Common myeloid progenitor, CD34-positive (primary cell): Measurements from ENCODE around the gene MYRFL.

ENCODE experiments used
- CTCF ChIA-PET: fragments of 350-600 bp; sonication (Branson Sonifier 250); formaldehyde crosslinking; loops from one replicate; lab custom pipeline; 2021; ENCODE audit warnings: antibody characterized with exemption; lab: Charles Lee
- POLR2A ChIA-PET: fragments of 350-600 bp; sonication (Branson Sonifier 250); formaldehyde crosslinking; loops from one replicate; lab custom pipeline; 2021; ENCODE audit warnings: antibody characterized with exemption; lab: Charles Lee
- DNase-seq, 3 donors: peaks; one replicate each; pipeline versions ENCODE4 v3.0.0 to v3.0.0-alpha.2; 2013
- H3K27ac ChIP-seq, 2 experiments: 1 replicate in 1 of 2; 2 replicates in 1 of 2; pipeline ENCODE4 v1.7.0; 2013; ENCODE audit warnings: inconsistent platforms in 2 of 2, low read length in 2 of 2, mild to moderate bottlenecking in 2 of 2, low read depth in 1 of 2, moderate library complexity in 1 of 2; ENCODE audit not compliant: severe bottlenecking in 2 of 2, insufficient read depth in 1 of 2, poor library complexity in 1 of 2
- H3K27me3 ChIP-seq, 5 experiments: replicated peaks in 2 of 5; 1 replicate in 3 of 5; 2 replicates in 2 of 5; pipeline versions ENCODE4 v1.6.1 to v1.7.0; 2013; ENCODE audit warnings: low read length in 4 of 5, mild to moderate bottlenecking in 2 of 5, moderate library complexity in 2 of 5, inconsistent platforms in 1 of 5; ENCODE audit not compliant: insufficient read depth in 5 of 5, control insufficient read depth in 4 of 5
- H3K36me3 ChIP-seq, 4 experiments: 1 replicate in 2 of 4; 2 replicates in 2 of 4; pipeline versions ENCODE4 v1.6.1 to v1.7.0; 2013; ENCODE audit warnings: low read length in 3 of 4, control low read depth in 1 of 4, mild to moderate bottlenecking in 1 of 4; ENCODE audit not compliant: control insufficient read depth in 4 of 4, insufficient read depth in 4 of 4
- H3K4me1 ChIP-seq, 4 experiments: 1 replicate in 3 of 4; 2 replicates in 1 of 4; pipeline versions ENCODE4 v1.6.1 to v1.7.1; 2013; ENCODE audit warnings: low read length in 3 of 4, mild to moderate bottlenecking in 3 of 4, control low read depth in 1 of 4, inconsistent platforms in 1 of 4, moderate library complexity in 1 of 4; ENCODE audit not compliant: control insufficient read depth in 4 of 4, insufficient read depth in 4 of 4; ENCODE audit errors: control extremely low read depth in 1 of 4
- H3K4me3 ChIP-seq, 7 experiments: 1 replicate in 4 of 7; 2 replicates in 3 of 7; pipeline versions ENCODE4 v1.5.1 to v1.7.0; 2013; ENCODE audit warnings: mild to moderate bottlenecking in 7 of 7, low read length in 6 of 7, moderate library complexity in 6 of 7, inconsistent platforms in 2 of 7, low read depth in 2 of 7, control low read depth in 1 of 7; ENCODE audit not compliant: insufficient read depth in 4 of 7, control insufficient read depth in 1 of 7; ENCODE audit errors: extremely low read depth in 1 of 7
- H3K9me3 ChIP-seq, 5 experiments: 1 replicate in 4 of 5; 2 replicates in 1 of 5; pipeline versions ENCODE4 v1.6.1 to v1.7.1; 2013; ENCODE audit warnings: low read length in 4 of 5, mild to moderate bottlenecking in 2 of 5, inconsistent platforms in 1 of 5, low read depth in 1 of 5, moderate library complexity in 1 of 5; ENCODE audit not compliant: control insufficient read depth in 4 of 5, insufficient read depth in 2 of 5; ENCODE audit errors: control extremely low read depth in 1 of 5
- WGBS: methylation state at CpG from one replicate; pipeline ENCODE4 v1.1.5; 2013; ENCODE audit not compliant: insufficient coverage; 5-methylcytosine and 5-hydroxymethylcytosine counted together

The MYRFL gene

DNA sequence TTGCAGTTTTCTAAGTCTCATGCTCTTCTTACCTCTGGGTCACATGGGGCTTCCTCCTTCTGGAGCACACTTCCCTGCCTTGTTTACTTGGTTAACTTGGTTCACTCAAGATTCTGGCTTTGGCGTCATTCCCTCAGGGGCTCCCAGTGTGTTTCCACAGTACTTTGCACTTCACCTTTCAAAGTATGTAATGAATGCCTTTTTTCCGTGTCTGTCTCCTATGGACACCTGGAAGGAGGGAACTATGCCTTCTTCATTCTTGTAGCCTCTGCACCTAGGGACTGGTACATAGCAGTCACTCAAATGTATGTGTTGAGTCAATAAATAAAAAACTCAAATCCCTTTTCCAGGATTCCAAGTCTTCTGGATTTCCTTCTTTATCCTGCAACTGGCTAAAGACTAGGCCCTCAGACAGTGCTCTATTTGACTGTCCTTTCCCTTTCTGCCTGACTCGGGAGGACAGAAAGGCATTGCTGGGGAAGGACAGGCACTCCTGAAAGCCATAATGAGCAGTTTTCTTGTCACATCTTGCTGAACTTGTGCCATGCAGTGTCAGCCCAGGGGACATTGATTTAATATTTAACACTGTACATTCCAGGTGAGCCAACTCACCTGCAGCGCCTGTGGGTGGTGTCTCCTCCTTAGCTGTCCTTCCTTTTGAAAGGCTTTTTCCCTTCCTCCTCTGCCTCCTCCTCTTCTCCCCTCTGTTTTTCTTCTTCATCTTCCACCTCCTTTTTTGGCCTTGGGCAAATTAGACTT is 12.8 kb downstream of the MYRFL start:
- POLR2A ChIA-PET, result no interaction called here
- CTCF ChIA-PET, result no interaction called here
- no peaks in the 10 kb centered on the region for H3K9me3 ChIP-seq
- H3K27me3 ChIP-seq, result peaks cover 0 to 3% (median 0%) of the 10 kb centered on the region in 5 experiments
- no peak overlapping the region for H3K4me3 ChIP-seq
- no peaks in the 10 kb centered on the region for H3K36me3 ChIP-seq
- DNase-seq, result no peak
- no peaks in the 10 kb centered on the region for H3K4me1 ChIP-seq
- WGBS, result 97% methylated on average over 3 of the region's 4 CpGs
- H3K27ac ChIP-seq, result no peak overlapping the region

DNA sequence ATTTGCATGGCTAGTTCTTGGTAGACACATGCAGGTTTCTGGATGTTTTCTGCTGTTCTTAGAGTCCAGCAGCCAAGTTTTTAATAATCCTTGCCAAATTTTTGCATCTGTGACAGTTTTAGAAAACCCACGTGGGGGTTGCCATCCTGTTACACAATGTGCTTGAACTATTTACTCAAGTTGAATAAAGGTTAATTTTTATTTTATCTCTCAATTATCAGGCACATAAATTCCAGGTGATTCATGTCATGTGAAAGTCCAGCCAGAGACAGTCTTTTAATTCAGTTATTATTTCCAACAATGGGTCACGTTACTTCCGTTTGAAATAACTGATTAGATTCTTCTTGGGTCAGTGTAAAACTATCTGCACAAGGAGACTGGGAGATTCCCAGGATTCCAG is 15.7 kb downstream of the MYRFL start:
- no peaks in the 10 kb centered on the region for H3K4me1 ChIP-seq
- ChIA-PET POLR2A (no interaction called here), CTCF (no interaction called here)
- no peaks in the 10 kb centered on the region for H3K36me3 ChIP-seq
- H3K27ac ChIP-seq, result no peak overlapping the region
- H3K9me3 ChIP-seq, result no peaks in the 10 kb centered on the region
- WGBS, result no CpG with 5 or more reads among the region's 3 CpGs
- H3K4me3 ChIP-seq, result no peak overlapping the region
- no peak for DNase-seq
- H3K27me3 ChIP-seq, result peaks cover 0 to 3% (median 0%) of the 10 kb centered on the region in 5 experiments

DNA sequence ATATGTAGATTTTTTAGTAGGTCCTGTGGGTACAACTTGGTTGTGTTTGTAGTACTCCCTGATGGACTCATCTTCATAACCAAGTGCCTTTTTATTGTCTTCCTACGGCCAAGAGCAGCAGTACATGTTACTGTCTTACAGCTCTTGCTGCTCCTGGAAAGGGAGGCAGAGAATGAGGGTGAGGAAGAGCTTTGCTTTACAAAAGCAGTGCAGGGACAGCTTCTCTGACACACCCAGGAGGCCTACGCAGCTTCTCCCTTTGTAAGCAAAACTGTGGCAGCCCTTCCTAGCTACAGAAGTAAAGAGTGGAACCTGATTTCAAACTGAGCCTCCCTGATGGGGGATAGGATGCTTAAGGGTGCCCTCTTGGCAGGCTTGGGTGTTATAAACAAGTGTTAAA is 18.6 kb downstream of the MYRFL start:
- Histone ChIP-seq H3K4me1 (no peaks in the 10 kb centered on the region), H3K36me3 (no peaks in the 10 kb centered on the region), H3K27ac (no peak overlapping the region), H3K27me3 (peaks cover 0 to 3% (median 0%) of the 10 kb centered on the region in 5 experiments), H3K9me3 (no peaks in the 10 kb centered on the region), H3K4me3 (no peak overlapping the region)
- ChIA-PET CTCF (no interaction called here), POLR2A (no interaction called here)
- no CpG with 5 or more reads among the region's 2 CpGs for WGBS
- no peak for DNase-seq

DNA sequence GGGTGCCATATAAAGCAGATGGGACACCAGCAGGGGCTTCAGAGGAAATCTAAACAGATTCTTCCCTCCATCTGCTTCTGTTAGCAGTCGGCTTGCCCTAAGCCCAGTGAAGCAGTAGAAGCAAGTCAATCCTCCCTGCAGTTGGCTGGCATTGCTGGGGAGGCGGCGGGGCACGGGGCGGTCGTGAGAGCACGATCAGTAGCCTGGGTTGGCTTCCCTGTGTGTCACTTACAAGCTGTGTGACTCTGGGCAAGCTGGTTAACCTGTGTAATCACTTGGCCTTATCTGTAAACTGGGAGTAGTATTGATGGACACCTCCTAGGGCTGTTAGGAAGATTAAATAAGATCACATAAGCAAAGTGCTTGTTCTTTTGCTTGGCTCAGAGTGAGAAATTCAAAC is 19.4 kb downstream of the MYRFL start:
- ChIA-PET POLR2A (no interaction called here), CTCF (no interaction called here)
- H3K4me1 ChIP-seq, result no peaks in the 10 kb centered on the region
- H3K9me3 ChIP-seq, result no peaks in the 10 kb centered on the region
- no peak overlapping the region for H3K4me3 ChIP-seq
- H3K27me3 ChIP-seq, result peaks cover 0 to 3% (median 0%) of the 10 kb centered on the region in 5 experiments
- WGBS, result 95% methylated on average over 6 of the region's 7 CpGs
- H3K27ac ChIP-seq, result no peak overlapping the region
- H3K36me3 ChIP-seq, result no peaks in the 10 kb centered on the region
- DNase-seq, result no peak

DNA sequence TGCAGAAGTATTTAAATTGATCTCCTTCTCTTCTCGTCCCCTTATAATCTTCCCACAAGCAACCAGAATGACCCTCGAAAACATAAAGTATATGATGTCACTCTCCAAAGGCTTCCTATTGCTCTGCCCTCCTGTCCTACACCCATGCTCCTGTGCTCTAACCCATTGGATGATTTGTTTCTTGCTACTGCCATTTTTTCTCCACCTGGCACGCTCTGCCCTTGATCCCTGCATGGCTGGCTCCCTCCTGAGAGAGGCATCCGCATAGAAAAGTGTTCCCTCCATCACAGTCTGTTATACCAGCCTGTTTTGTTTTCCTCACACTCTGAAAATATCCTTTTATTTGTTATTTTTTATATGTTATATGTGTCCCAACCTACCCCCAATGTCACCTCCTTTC is 19.8 kb downstream of the MYRFL start:
- no peak for DNase-seq
- WGBS, result 96% methylated on average over 4 of the region's 4 CpGs
- peaks cover 0 to 3% (median 0%) of the 10 kb centered on the region in 5 experiments for H3K27me3 ChIP-seq

DNA sequence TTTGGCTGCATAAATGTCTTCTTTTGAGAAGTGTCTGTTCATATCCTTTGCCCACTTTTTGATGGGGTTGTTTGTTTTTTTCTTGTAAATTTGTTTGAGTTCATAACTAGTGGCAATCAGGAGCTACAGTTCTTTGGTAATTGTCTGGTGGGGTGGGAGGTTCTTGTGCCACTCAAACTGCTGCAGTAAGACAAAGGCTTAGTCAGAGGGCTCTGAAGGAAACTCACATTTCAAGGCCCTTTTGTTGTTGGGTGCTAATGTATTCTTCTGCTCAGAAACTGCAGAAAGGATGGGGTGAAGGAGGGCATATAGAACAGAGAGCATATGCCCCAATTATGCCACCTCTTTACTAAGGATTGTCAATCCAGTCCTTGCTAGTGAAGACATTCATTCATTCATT is 21.9 kb downstream of the MYRFL start:
- H3K27ac ChIP-seq, result no peak overlapping the region
- H3K9me3 ChIP-seq, result peaks cover 0 to 4% (median 0%) of the 10 kb centered on the region in 5 experiments
- CTCF ChIA-PET, result no interaction called here
- no peaks in the 10 kb centered on the region for H3K36me3 ChIP-seq
- no peaks in the 10 kb centered on the region for H3K4me1 ChIP-seq
- POLR2A ChIA-PET, result no interaction called here
- H3K4me3 ChIP-seq, result no peak overlapping the region
- H3K27me3 ChIP-seq, result no peaks in the 10 kb centered on the region
- no peak for DNase-seq

More for the DNA sequence above, 19.8 kb downstream of the MYRFL start:
- no peaks in the 10 kb centered on the region for H3K36me3 ChIP-seq
- H3K27ac ChIP-seq, result no peak overlapping the region
- H3K4me1 ChIP-seq, result no peaks in the 10 kb centered on the region
- H3K4me3 ChIP-seq, result no peak overlapping the region
- ChIA-PET CTCF (no interaction called here), POLR2A (no interaction called here)
- no peaks in the 10 kb centered on the region for H3K9me3 ChIP-seq

DNA sequence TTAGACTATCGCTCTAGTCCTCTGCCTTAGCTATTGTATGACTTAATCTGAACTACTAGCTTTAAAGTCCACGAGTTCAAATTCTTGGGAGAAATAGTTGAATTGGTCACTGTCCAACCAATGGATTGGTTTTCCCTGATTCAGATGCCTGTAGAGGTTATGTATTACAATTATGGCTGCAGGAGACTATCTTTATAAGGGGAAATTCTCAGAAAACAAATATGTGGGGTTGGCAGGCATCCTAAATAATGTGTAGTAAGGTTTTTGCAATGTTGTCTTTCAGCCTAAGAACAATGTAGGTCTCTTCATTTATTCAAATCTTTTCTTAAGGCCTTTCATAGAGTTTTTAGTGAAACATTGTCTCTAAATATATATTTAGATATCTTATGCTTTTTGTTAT is 26.9 kb downstream of the MYRFL start:
- POLR2A ChIA-PET, result no interaction called here
- H3K4me3 ChIP-seq, result no peak overlapping the region
- no peak overlapping the region for H3K27ac ChIP-seq
- 100% methylated on average over 1 of the region's 2 CpGs for WGBS
- no peaks in the 10 kb centered on the region for H3K4me1 ChIP-seq
- CTCF ChIA-PET, result no interaction called here
- no peaks in the 10 kb centered on the region for H3K27me3 ChIP-seq
- H3K36me3 ChIP-seq, result no peaks in the 10 kb centered on the region
- DNase-seq, result no peak
- H3K9me3 ChIP-seq, result peaks cover 0 to 12% (median 4%) of the 10 kb centered on the region in 5 experiments
